Measurements from ENCODE around the gene KRT74.

KRT74 gene

DNA sequence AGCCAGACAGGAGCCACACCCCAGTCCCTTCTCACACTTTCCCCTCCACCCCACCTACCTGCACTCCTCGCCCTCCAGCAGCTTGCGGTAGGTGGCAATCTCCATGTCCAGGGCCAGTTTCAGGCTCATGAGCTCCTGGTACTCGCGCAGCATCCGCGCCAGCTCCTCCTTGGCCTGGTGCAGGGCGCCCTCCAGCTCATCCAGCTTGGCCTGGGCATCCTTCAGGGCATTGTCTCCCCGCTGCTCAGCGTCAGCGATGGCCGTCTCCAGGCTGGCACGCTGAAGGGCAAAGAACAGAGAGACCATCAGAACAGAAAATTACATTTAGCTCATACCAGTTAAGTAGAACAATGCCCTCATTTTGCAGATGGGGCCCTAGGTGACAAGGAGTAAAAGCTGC lies 5.5 kb downstream of the KRT74 start:
- DNase-seq: no peak

GRCh38 chr12:52566847-52567291 lies 6.8 kb downstream of the KRT74 start:
- no peak for DNase-seq

DNA sequence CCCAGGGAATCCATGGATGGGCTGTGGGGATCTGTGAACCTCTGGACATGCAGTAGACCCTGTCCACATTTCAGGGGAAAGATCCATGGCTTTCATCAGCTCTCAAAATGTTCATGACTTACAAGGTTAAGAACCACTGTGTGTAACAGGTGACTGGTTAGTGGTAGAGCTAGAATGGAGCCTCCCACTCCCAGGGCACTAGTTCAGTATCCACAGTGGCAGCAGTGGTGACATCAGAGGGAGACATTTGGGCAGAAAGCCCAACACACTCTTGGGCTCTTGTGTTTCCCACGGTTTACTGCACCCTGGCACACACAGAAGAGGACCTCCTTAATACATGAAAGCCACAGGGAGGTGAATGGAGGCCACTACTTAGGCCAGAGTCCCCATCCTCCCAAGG lies 9.1 kb downstream of the KRT74 start:
- no peak for DNase-seq

DNA sequence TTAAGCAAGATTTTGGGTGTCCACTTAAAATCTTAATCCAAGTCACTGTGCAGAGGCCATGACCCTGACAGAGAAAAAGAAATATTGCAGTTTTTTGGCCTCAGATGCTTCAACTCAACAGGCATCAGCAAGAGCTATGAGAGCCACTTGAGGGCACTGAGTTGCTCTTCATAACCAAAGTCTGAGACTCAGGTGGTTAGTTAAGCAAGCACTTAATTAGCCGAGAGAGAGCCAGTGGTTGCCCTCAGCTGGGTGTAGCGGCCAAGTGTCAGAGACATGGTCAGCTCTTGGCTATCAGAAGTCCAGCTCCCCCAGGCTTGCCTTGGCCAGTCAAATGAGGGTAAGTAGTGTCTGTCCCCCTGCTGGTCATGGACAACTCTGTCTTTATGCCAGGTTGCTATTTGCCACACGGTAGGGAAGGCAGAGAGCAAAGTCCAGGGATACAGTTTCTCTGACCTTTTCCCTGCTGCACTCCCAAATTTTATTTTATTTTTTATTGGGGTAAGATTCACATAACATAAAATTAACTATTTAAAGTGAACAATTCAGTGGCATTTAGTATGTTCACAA lies 11.7 kb downstream of the KRT74 start:
- DNase-seq: no peak

GRCh38 chr12:52559979-52560378 lies 13.7 kb downstream of the KRT74 start:
- no peak for DNase-seq

DNA sequence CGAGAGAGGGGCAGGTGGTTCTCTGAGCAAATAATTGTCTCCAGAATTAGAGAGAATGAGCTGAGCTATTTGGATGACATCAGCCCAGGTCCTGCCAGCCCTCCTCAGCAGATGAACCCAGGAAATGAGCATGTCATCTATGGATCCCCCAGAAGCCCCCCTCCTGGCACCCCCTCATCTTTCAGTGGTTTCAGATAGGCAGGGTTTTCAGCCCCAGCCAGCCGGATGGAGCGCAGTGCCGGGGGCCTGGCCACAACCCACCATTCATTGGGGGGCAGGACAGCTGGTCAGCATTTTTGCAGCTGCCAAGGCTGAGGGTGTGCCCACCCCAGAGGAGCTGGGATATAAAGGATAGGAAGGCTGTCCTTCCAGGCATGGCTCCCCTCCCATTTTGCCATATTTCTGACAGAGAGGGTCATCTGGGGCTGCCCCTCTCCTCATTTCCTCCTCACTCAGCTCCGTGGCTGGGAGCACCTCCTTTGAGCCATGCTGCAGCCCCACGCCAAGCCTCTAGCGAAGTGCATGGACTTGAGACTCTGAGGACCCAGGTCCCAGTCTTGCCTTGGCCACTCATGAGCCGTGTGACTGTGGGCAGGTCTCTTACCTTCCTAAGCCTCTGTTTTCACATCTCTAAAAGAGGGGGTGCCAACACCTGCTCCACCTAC lies 14.7 kb downstream of the KRT74 start:
- no peak for DNase-seq

GRCh38 chr12:52557476-52557875 lies 16.2 kb downstream of the KRT74 start:
- no peak for DNase-seq

DNA sequence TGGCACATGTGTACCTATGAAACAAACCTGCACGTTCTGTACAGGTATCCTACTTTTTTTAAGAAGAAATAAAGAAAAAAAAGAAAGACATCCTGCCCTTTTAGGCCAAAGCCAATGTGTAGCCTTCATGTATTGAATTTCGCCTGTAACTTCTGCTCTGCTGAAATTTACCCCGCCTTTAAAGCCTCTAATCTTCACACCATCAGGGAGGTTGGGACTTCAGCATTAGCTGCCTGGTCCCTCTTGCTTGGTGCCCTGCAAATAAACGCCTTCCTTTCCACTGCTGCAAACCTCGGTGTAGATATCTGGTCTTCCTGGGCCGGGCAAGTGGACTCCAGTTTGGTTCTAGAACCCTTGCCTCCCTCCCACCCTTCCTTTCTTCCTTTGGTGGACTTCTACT lies 18.1 kb downstream of the KRT74 start:
- DNase-seq: no peak

DNA sequence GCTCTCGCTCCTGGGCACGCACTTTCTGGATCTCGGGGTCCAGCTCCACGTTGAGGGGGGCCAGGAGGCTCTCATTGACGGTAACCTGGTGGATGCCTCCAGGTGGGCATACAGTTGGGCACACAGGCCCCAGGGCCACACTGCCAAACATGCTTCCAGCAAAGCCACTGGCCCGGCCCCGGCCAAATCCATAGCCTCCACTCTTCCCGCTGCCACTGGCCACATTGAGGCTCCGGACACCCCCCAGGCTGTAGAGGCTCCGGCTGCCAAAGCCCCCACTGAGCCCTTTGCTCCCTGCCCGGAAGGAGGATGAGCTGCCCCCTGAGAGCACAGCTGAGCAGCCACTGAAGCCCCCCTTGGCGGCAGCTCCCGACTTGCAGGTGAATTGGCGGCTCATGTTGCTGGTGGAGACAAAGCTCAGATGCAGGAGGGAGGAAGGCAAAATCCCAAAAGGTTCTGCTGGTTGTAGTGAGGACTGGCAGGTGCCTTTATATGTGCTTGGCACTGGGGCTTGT lies 20.9 kb downstream of the KRT74 start, which contains the start of gene KRT71:
Gene KRT71, minus strand, starts transcription at position 465 of the 515 bp plus-strand sequence. Its CDS starts 68 bp downstream, at position 397.
- DNase-seq: no peak

DNA sequence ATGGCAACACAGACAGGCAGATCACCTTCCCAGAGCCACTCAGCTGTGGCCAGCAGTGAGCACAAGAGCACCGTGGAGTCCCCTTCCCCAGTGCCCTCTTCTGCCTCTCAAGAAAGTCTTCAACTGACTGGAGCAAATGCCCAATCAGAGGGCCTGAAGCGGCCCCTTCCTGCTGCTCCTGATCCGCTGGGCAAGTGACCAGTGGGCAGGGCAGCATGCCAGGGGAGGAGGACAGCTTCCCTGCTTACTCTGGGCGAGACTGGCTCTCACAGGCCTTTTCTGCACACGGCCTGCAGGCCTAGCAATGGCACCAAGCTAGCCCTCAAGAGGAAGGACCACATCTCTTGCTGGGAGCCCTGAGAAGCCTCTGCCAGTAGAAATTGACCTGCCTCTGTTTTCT lies 21.6 kb downstream of the KRT74 start:
- no peak for DNase-seq

DNA sequence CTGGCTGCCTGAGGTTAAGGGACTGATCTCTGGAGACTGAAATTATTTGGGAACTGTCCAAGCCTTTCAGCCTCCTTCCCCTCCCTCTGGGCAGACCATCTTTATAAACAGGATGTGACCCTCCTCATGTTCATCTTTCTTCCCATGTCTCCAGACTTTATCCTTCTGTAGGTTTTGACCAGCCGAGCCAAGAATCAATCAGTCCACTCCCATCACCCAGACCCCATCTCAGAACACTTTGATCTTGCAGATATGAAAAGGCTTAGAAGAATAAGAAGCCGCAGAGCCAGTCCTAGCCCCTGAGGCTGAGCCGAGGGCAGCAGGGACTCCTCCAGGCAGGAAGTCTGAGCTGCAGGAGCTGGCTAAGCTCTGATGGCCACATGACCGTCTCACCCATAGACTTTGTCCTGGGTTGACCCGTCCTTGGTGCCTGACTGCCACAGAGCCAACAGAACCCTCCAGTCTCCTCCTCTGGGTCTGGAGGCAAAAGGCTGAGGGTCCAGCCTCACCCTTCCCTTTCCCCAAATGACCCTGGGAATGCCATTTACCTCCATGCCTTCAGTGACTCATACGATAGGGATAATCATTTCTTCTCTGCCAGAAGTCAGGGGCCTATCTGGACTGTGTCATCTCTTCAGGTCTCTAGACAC lies 22.3 kb downstream of the KRT74 start:
- DNase-seq: no peak

GRCh38 chr12:52546126-52546525 lies 27.5 kb downstream of the KRT74 start:
- DNase-seq: no peak

DNA sequence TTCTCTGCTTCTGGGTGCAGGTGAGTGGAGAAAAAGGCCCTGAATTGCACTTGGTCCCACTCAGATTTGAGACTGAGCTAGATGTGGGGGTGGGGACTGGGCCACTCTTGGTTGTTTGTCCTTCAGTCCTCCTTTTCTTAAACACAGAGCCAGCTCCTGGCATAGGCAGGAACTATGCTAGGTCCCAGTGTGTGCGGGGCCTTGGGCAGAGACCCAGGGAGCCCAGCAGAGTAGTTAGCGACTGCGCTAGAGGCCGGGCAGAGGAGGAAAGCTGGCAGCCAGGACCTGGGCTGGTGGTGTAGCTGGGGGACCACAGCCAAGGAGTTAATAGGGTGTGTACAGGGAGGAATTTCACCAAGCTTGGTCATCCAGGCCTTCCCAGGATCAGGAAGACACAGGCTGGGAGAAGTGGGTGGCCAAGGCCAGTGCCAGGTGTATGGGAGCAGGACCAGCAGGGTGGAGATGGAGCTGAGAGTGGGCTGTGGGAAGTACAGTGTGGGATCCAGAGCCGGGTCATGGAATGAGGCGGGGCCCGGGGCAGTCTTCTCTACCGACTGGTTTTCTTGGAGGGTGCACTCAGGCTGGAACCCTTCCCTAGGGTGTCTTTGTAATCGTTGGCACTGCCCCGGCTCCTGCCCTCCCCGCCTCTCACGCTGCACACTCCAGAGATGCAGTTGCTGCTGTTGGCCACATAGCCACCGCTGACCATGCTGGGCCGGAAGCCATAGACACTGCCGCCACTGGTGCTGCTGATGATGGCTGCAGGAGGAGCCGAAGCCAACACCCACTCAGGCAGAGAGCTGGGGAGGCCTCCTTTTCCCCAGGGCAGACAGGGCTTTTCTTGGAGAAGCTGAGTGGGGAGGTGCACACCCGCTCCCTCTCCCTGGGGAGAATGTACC lies 29.4 kb downstream of the KRT74 start:
- no peak for DNase-seq

DNA sequence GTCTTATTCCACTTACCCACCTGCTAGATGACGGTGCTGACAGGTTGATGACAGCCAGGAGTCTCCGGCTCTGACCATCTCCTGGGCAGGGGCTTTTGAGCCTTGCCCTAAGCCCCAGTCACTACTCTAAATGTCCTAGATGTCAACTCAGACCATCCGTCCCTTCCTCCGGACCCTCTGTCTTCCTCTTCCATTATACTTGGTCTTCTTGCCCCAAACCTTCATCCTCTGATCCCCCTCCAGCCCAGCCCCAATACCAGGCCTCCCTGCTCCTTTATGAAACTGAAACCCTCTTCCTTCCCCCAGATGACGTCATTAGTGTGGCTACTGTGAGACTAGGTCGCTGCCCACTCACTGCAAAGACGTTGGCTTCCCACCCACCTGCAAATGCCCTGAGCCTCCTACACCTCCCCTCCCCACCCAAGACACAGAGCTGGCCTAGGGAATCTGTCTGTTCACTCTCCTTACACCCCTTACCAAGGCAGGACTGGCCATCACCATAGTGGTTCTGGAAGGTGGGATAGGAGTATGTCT lies 30.8 kb downstream of the KRT74 start:
- no peak for DNase-seq

DNA sequence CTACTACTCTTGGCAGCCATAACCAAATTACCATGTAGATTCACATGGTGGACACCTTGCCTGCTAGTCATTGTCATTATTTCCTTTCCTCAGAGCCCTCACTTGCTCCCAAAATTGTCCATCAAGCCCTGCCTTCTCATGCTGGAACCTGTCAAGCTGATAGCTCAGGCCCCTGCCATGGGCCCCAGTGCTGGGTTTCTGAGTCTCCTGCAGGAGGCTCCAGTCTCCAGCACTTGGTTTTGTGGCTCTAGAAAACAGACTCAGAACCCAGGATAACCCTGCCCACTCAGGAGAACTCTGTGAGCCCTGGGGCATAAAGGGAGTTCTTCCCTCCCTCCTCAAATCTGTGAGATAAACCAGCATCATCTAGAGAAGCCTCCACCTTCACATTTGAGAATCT lies 31.5 kb downstream of the KRT74 start:
- DNase-seq: no peak

- DNase-seq: no peak
Observed at GRCh38 chr12:52541709-52542108, 31.9 kb downstream of the KRT74 start.

GRCh38 chr12:52540531-52540930 lies 33.1 kb downstream of the KRT74 start:
- no peak for DNase-seq

DNA sequence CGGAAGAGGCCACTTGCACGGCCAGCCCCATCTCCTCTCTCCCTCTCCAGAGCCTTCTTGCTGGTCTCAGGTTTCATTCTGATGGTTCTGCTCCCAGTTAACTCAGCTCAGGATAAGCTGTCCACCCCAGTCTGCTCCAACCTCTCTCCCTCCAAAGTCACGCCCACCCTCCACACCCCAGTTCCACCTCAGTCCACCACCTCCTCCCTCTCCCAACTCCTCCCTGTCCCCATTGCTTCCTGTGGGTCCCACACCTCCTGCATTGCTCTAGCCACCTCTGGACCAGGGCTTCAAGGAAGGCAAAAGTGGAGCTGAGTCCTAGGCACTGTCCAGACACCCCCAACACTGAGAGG lies 33.8 kb downstream of the KRT74 start:
- DNase-seq: no peak

DNA sequence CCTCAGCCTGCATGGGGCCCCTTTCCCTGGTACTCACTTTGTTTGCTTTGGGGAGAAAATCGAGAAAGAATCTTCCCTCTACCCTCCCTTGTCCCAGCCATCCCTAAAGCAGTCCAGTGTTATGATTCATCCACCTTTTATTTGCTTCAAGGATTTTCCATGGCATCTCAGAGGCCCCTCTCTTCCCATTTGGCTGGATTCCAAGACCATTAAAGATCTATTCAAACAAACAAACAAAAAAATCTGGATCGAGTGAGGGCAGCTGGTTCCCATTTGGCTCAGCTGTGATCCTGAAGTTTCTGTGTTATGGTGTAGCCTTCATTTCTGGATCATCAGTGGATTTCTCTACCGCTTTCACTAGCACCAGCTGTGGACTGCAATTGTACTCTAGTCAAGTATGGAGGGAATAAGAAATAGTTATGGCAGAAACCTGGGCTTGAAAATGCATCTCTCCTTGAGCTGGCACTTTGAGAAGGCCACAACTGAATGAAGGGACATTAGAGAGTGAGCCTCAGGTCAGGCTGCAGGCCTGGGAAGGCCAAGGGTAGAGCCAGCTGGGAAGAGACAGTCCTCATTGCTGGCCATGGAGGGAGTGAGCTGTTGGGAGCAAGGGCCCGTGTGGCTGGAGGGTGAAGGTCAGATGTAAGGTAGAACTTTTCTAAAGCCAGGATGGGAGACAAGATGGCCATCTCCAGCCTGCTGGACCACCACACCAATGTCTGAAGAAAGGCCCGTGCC lies 34.4 kb downstream of the KRT74 start:
- no peak for DNase-seq

- no peak for DNase-seq
Observed at GRCh38 chr12:52537101-52537500, 36.5 kb downstream of the KRT74 start.

DNA sequence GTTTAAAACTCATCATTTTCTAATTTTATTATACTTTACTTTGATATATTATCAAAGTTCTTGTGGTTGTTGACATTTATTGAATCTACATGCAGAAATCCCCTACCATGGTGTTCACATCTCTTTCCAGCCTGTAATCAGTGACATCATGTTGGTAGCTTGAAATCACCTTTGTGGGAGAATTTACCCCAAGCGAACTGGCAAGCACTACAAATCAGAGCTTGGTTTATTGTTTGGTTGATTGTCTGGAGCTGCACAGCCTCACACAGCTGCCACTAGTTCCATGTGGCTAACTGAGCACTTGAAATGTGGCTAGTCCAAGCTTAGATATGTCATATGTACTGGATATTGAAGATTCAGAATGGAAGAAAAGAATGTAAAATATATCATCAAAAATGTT lies 38.1 kb downstream of the KRT74 start:
- no peak for DNase-seq

DNA sequence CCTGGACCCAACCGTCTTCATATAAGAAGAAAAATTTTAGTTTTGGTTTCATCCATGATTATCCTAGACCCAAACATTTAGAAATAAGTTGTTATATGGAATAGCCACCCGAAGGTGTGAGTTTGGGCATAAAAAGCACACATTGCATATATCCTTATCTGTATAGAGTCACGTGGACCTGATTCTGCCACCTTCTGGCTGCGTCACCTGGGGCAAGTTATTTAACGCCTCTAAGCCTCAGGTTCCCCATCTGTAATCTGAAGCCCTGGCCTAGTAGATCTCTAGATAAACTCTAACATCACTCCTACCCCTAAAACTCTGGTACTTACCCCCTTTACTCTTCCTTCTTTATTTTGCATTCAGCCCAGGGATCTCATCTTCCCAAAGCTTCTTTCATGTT lies 39.2 kb downstream of the KRT74 start:
- DNase-seq: no peak

Measured in activated CD4-positive, alpha-beta T cell treated with anti-CD3 and anti-CD28 coated beads, Interleukin-10, Interleukin-2, amounts not matched to agents 100 ng/mL and 50 ng/mL, durations not matched to agents 16 hours and 8 hours (primary cell).